DOHH2 (cell line): ENCODE data around the gene AXIN1.
A peak's percentile ranks its signal among the peaks of the same experiment; 100 is the strongest.

ENCODE experiments used
- H3F3A ChIP-seq: fragments of 200-600 bp; sonication (generic), shearing (Covaris generic); 2 replicates; pipeline ENCODE4 v1.6.0; 2016; ENCODE audit warnings: antibody characterized with exemption, mild to moderate bottlenecking; ENCODE audit not compliant: control insufficient read depth, insufficient read depth
- H3K27ac ChIP-seq: fragments of 200-600 bp; sonication (generic); 2 replicates; pipeline ENCODE4 v1.5.1; 2014; ENCODE audit warnings: low read depth, mild to moderate bottlenecking, low read length, moderate library complexity
- H3K27me3 ChIP-seq: fragments of 200-600 bp; sonication (generic); 2 replicates; pipeline ENCODE4 v1.6.1; 2014; ENCODE audit warnings: mild to moderate bottlenecking, low read length, mixed read lengths; ENCODE audit not compliant: control insufficient read depth
- H3K36me3 ChIP-seq: fragments of 200-600 bp; sonication (generic); 2 replicates; pipeline ENCODE4 v1.6.1; 2014; ENCODE audit warnings: mild to moderate bottlenecking, low read length, moderate library complexity, mixed read lengths; ENCODE audit not compliant: control insufficient read depth
- H3K4me1 ChIP-seq: fragments of 200-600 bp; sonication (generic); 2 replicates; pipeline ENCODE4 v1.6.1; 2014; ENCODE audit warnings: mild to moderate bottlenecking, low read length, mixed read lengths; ENCODE audit not compliant: control insufficient read depth
- H3K4me2 ChIP-seq: fragments of 200-600 bp; sonication (generic); 2 replicates; pipeline ENCODE4 v1.6.0; 2014; ENCODE audit warnings: mild to moderate bottlenecking, low read length, moderate library complexity
- H3K4me3 ChIP-seq: fragments of 200-600 bp; sonication (generic); 2 replicates; pipeline ENCODE4 v1.5.1; 2014; ENCODE audit warnings: mild to moderate bottlenecking, low read length, mixed read lengths
- H3K79me2 ChIP-seq: fragments of 200-600 bp; sonication (generic); 2 replicates; pipeline ENCODE4 v1.6.1; 2014; ENCODE audit warnings: mild to moderate bottlenecking, low read length, mixed read lengths; ENCODE audit not compliant: control insufficient read depth
- H3K9me2 ChIP-seq: fragments of 200-600 bp; sonication (generic); replicated peaks from 2 replicates; pipeline ENCODE4 v1.6.1; 2014; ENCODE audit warnings: mild to moderate bottlenecking, low read length, mixed read lengths; ENCODE audit not compliant: control insufficient read depth
- H3K9me3 ChIP-seq: fragments of 200-600 bp; sonication (generic); 2 replicates; pipeline ENCODE4 v1.6.1; 2014; ENCODE audit warnings: antibody characterized with exemption, low read length, mixed read lengths; ENCODE audit not compliant: control insufficient read depth, insufficient read depth
- H4K20me1 ChIP-seq: fragments of 200-600 bp; sonication (generic); 2 replicates; pipeline ENCODE4 v1.6.0; 2014; ENCODE audit warnings: low read depth, mild to moderate bottlenecking, antibody characterized with exemption, low read length, moderate library complexity; ENCODE audit not compliant: control insufficient read depth, insufficient read depth
- CTCF ChIP-seq: fragments of 200-600 bp; sonication (generic); IDR thresholded peaks from one replicate; pipeline ENCODE4 v1.5.1; 2014; ENCODE audit warnings: antibody characterized with exemption, mild to moderate bottlenecking, low read depth, low read length; ENCODE audit not compliant: poor library complexity, severe bottlenecking
- EZH2phosphoT487 ChIP-seq: fragments of 200-600 bp; sonication (generic); IDR thresholded peaks from 2 replicates; pipeline ENCODE4 v1.6.1; 2017; ENCODE audit warnings: borderline replicate concordance, mild to moderate bottlenecking, antibody characterized with exemption, low read length, moderate library complexity, mixed read lengths

AXIN1 gene

DNA sequence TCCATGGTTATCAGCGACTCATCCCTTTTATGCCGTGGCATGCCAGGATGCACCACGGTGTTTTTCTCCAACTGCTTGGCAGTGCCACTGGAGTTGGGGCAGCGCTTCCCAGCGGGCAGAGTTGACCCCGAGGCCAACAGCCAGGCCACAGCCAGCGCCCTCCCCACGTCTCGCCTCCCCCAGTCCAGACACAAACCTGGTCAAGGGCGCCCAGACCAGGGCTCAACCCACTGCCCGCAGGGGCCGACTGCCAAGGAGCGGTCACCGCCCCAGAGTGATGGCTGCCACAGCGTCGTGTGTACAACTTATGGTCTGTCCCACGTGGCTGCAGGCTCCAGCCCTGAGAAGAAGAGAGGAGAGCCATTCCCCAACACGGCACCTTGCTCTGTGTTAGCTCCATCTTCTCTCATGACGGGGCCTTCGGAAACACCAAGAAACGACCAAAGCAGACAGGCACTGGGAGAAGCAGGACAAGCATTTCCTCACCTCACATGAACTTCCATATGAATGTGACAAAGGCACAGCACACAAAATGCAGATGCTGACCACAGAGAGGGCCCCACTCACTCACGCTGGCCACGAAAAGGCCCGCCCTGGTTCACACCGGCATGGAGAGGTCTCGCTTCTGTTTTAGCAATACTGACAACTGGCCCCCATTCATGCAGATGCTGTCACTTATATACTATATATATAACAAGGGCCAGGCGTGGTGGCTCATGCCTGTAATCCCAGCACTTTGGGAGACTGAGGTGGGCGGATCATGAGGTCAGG, 27.0 kb downstream of the AXIN1 start:
- TF ChIP-seq EZH2phosphoT487, result no peak
- no peak for TF ChIP-seq CTCF
- H3K9me3 ChIP-seq, result no peaks in the 10 kb centered on the region
- peak overlapping the region; percentile 82 for H3K4me2 ChIP-seq
- H4K20me1 ChIP-seq, result peaks cover 21% of the 10 kb centered on the region
- H3K4me1 ChIP-seq, result peaks cover 38% of the 10 kb centered on the region
- no peak overlapping the region; the same call in 1 of the 2 replicates for H3K27ac ChIP-seq
- H3K36me3 ChIP-seq, result no peaks in the 10 kb centered on the region
- H3K79me2 ChIP-seq, result peaks cover 69% of the 10 kb centered on the region
- no peaks in the 10 kb centered on the region for H3F3A ChIP-seq
- H3K27me3 ChIP-seq, result no peaks in the 10 kb centered on the region
- peak overlapping the region; percentile 71 for H3K4me3 ChIP-seq
- H3K9me2 ChIP-seq, result no peaks in the 10 kb centered on the region

- H3K79me2 ChIP-seq, result peaks cover 68% of the 10 kb centered on the region
- no peaks in the 10 kb centered on the region for H3K27me3 ChIP-seq
- H3K4me2 ChIP-seq, result peak overlapping the region; percentile 82
- peaks cover 38% of the 10 kb centered on the region for H3K4me1 ChIP-seq
- peak overlapping the region; percentile 22 for H3K27ac ChIP-seq
- peaks cover 17% of the 10 kb centered on the region for H4K20me1 ChIP-seq
- peak overlapping the region; percentile 71 for H3K4me3 ChIP-seq
- no peaks in the 10 kb centered on the region for H3K9me2 ChIP-seq
- no peaks in the 10 kb centered on the region for H3K36me3 ChIP-seq
- no peaks in the 10 kb centered on the region for H3K9me3 ChIP-seq
- no peak for TF ChIP-seq CTCF
- no peaks in the 10 kb centered on the region for H3F3A ChIP-seq
These were observed 27.8 kb downstream of the AXIN1 start for GRCh38 chr16:324451-325334.

DNA sequence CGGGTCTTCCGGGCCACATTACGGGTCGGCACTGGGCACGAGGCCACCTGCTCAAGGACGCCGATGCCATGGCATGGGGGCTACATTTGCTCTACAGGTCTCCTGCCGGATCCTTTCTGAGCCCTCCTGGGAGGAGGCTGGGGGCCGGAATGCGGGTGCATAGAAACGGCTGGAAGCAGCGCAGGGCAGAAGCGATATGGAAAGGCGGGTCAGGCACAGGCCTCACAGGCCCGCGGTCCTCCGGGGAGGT, 28.4 kb downstream of the AXIN1 start:
- Histone ChIP-seq H3K27ac (no peak overlapping the region), H3F3A (no peaks in the 10 kb centered on the region), H3K79me2 (peaks cover 74% of the 10 kb centered on the region), H3K9me2 (no peaks in the 10 kb centered on the region), H3K4me1 (peaks cover 38% of the 10 kb centered on the region), H3K9me3 (no peaks in the 10 kb centered on the region), H4K20me1 (peaks cover 17% of the 10 kb centered on the region), H3K4me3 (peak overlapping the region; percentile 71; the same call in 1 of the 2 replicates), H3K36me3 (peaks cover under 1% of the 10 kb centered on the region), H3K27me3 (no peaks in the 10 kb centered on the region), H3K4me2 (peak overlapping the region; percentile 82)
- TF ChIP-seq CTCF, result no peak
- TF ChIP-seq EZH2phosphoT487, result no peak
